GM18951 (cell line): ENCODE measurements around the gene KCNJ10.

Experiments
- POLR2A ChIP-seq: IDR thresholded peaks from 4 replicates; pipeline ENCODE4 v1.6.1; 2011; ENCODE audit warnings: mild to moderate bottlenecking; ENCODE audit not compliant: insufficient read length, insufficient read depth; ENCODE audit errors: extremely low read depth
- in situ Hi-C: fragments of 300-500 bp; cut with MboI; formaldehyde crosslinking; loops from one replicate; pipeline ENCODE4 v1.12.0; 2022; ENCODE audit warnings: low sequenced_read_pairs, mixed read lengths, inconsistent platforms; ENCODE audit not compliant: unreplicated experiment

Gene KCNJ10

DNA sequence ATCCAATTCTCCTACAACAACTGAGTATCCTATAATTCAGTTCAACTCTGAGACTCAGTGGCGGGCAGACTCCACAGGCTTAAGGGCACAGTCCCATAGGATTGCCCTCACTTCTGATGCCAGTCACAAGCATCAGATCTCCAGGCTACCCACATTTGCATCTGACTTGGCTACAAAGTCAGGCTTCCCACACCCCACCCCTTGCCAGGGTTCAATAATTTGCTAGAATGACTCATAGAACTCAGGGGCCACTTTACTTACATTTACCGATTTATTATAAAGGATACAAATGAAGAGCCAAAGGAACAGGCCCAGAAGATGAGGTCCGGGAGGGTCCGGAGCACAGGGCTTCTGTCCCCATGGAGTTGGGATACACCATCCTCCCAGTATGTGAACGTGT, 80.0 kb downstream of the KCNJ10 start:
- in situ Hi-C loops: no loop called here
- TF ChIP-seq POLR2A: no peak

DNA sequence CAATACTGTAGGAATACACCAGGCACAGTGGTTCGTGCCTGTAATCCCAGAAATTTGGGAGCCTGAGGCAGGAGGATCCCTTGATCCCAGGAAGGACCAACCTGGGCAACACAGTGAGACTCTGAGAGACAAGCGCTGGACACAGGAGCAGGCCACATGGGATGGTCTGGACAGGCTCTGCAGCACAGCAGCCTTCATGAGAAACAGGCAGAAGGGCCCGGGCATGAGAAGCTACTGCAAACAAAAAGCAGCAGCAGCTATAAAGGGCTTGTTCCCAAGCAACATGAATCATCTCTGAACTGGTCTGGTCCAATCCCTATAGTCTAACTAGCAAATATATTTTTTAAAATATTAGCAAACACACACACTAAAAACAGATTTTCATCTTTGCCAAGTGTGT, 80.4 kb downstream of the KCNJ10 start:
- in situ Hi-C loops: no loop called here
- TF ChIP-seq POLR2A: no peak

DNA sequence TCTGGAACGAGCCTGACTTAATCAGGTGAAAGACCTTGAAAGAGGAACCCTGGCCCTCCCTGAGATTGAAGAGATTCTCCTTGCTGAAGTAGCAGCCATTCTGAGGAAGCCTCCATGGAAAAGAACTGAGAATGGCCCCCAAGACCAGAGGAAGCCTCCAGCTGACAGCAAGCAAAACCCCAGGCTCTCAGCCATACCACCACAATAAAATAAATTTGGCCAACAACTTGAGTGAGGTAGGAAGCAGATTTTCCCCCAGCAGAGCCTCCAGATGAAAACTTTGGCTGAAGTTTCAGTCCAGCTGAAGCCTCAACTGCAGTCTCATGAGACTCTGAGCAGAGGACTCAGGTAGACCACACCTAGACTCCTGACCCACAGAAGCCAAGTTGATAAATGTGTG, 82.0 kb downstream of the KCNJ10 start:
- no peak for TF ChIP-seq POLR2A
- in situ Hi-C loops: no loop called here

DNA sequence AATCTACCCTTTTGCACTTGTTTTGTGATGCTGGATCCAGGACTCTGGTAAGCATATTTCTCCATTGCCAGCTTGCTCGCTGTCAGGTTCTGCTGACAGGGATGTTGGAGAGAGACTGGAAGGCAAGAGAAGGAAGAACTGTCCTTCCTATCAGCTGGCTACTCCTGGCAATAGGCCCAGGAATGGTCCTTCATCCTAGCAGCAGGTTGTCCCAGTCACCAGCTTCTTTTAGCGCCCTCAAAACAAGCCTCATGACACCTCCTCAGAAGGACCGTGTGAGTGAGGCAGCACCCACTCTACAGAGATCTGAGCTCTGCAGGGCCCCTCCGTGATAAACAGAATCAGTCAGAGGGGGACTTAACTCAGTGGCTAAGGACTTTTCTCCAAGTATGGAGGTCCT, 82.8 kb downstream of the KCNJ10 start:
- no peak for TF ChIP-seq POLR2A
- in situ Hi-C loops: no loop called here

DNA sequence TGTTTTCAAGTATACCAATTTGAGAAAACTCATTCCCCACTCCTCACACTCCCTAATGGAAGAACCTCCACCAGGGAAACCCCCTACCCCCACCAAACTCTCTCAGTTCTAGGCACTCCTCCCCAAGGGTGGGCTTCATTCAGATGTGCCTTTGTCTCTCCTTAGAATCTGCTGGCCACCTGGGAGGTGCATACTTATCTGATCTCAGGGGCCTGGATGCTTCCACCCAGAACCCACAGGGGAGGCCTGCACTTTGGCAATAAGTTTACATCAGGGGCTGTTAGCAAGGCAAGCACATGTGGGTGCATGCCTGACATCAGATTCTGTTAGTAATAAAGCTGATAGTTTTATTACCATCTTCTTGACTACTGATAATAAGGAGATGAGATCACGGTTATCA, 83.4 kb downstream of the KCNJ10 start:
- in situ Hi-C loops: no loop called here
- TF ChIP-seq POLR2A: no peak

DNA sequence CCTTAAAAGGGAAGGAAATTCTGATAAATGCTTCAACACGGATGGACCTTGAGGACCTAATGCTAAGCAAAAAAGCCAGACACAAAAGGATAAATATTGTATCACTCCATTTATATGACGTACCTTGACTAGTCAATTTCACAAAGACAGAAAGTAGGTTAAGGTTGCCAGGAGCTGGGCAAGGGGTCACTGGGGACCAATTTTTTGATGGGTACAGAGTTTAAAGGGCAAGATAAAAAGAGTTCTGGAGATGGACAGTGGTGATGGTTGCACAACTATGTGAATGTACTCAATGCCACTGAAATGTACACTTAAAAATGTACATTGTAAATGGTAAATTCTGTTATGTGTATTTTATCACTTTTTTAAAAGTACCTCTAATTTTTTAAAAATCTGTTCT, 83.9 kb downstream of the KCNJ10 start:
- in situ Hi-C loops: no loop called here
- no peak for TF ChIP-seq POLR2A

DNA sequence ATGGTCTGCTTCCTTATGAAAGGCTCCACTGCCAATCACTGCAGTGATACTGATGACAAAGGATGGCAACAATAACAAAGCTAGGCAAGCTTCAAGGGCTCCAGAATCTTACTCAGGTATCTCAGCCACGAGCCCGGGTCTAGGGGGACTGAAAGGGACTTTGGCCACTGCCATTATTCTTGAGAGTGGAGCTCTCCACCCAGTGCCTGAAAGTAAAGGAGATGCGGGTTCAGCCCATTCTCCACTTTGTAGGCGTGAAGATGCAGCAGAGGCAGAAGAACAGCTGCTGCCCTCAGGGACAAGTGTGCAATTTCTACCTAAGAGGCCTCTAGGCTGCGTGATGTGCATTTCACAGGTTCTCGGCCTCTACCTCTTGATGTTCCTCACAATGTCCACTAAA, 84.5 kb downstream of the KCNJ10 start:
- in situ Hi-C loops: no loop called here
- TF ChIP-seq POLR2A: no peak

DNA sequence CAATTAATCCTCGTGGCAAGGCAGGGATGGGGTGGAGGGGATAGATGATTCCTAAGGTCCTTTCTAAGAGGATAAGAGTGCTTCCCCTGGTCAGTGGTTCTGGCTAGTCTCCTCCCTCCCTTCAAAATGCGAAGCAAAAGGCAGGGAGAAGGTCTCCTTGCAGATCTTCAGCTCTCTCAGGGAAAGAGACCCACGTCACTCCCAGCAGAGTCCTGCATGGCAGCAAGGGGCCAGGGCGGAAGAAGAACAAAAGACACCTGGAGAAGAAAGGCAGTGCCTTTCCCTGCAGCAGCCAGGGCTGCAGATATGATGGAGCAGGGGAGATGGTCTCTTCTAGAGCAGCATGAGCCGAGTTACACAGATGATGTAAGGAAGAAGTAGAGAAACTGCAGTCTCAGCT, 86.3 kb downstream of the KCNJ10 start:
- in situ Hi-C loops: no loop called here
- TF ChIP-seq POLR2A: no peak

DNA sequence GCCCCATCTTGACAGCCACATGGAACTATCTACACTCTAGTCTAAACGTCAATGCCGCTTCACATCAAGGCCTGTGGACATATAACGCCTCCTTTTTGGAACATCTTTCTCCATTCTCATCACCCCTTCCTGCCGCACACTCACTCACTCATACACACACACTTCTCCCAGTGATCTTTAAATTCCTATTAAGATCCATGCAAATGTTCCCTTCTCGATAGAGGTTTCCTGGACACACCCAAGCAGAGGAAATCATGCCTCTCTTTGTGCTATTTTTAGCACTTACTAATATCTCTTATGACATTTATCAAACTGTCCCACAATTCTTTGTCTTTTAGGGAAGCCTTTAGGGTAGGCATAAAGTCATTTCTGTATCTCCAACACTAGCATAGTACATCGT, 87.7 kb downstream of the KCNJ10 start:
- no peak for TF ChIP-seq POLR2A
- in situ Hi-C loops: no loop called here

DNA sequence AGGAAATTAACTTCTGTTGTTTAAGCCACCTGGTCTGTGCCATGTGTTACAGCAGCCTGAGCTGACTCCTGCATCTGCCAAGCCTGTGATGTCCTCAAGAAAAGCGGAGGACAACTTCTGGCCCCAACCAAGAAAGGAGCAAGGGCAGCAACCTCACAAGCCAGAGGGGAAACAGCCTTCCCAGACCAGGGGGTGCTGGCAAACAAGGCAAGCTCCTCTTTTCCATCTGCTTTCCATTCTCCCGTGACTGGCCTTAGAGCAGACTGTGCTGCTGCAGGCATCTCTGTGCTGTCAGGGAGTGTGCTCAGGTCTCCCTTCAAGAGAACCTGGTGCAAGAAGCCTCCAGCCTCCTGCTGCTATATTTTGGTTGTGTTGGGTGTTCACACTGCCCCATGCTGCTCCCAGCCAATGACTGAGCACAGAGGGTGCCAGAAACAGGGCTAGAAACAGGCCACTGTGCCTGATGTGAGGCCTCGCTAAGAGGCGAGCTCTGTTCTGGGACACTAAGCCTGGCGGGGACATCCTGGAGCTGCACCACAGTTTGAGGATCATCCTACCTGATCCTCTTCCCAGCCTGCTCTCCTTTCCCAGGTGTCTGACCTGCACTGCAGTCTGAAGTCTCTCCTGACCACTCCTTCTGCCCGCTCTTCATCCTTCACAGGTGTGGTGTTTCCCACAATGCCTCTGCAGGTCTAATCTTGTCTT, 88.5 kb downstream of the KCNJ10 start:
- in situ Hi-C loops: no loop called here

DNA sequence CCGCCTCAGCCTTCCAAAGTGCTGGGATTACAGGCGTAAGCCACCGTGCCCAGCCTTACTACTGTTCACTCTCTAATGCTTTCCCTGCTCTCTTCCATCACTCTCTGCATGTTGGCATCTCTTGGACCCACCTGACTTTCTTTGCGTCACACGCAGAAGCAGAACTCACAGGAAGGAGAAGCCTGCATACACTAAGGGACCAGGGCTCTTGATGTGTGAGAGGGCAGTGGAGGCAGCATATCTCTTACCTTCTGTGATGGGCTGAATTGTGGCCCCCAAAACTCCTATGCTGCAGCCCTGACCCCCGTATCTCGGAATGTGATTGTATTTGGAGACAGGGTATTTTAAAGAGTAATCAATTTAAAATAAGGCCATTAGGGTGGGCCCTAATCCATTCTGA, 89.2 kb downstream of the KCNJ10 start:
- in situ Hi-C loops: no loop called here
- TF ChIP-seq POLR2A: no peak

More for the DNA sequence above, 88.5 kb downstream of the KCNJ10 start:
- TF ChIP-seq POLR2A: no peak

DNA sequence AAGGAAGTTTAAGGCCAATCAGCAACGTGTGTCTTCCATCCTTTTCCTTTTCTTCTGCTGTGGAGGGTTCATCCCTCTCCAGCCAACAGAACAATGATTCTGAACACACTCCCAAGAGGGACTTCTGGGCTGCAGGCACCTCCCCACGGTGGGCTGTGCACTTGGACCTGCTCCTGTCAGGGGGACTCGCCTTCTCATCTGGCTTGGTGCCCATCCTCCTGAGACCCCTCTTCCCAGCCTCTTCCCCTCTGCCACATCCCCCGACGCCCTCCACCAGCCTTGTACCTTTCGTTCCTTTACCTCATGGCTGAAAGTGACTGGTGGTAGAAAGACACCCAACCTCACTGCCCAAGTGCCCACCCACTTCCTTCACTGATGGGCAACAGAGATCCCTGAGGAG, 89.9 kb downstream of the KCNJ10 start:
- no peak for TF ChIP-seq POLR2A
- in situ Hi-C loops: no loop called here

DNA sequence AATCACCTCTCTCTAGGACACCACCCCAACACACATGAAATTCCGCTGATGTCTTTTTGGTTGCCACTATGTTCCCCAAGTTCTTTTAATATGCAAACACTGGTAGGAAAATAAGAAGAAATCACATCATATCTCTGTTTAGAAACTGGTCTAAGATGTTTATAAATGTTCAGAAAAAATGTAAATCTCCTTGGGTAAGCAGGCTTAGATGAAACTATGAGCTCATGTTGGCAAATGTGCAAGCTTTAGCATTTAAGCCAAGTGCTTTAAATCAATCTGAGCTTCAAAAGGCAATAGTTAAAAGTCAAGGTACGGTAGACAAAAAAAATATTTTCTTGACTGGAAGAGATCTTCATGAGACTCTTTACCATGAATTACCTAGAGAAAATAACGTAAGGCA, 90.7 kb downstream of the KCNJ10 start:
- in situ Hi-C loops: no loop called here
- no peak for TF ChIP-seq POLR2A

DNA sequence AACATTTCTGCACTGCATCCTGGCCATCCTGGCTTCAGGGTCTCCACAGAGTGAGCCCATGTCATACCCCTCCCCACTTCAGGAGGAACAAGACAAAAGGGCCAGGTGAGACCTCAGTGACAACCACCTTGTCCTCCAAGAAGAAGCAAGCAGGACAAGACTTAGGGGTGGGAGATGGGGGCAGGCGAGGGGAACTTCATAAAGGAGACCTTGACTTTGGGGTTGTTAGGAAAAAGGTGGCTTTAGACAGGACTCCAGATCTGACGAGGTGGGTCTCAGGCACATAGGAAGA, 91.9 kb downstream of the KCNJ10 start:
- TF ChIP-seq POLR2A: no peak
- in situ Hi-C loops: no loop called here
